Measurements from ENCODE around the gene LZTFL1.

The LZTFL1 gene, protein sequence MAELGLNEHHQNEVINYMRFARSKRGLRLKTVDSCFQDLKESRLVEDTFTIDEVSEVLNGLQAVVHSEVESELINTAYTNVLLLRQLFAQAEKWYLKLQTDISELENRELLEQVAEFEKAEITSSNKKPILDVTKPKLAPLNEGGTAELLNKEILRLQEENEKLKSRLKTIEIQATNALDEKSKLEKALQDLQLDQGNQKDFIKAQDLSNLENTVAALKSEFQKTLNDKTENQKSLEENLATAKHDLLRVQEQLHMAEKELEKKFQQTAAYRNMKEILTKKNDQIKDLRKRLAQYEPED

DNA sequence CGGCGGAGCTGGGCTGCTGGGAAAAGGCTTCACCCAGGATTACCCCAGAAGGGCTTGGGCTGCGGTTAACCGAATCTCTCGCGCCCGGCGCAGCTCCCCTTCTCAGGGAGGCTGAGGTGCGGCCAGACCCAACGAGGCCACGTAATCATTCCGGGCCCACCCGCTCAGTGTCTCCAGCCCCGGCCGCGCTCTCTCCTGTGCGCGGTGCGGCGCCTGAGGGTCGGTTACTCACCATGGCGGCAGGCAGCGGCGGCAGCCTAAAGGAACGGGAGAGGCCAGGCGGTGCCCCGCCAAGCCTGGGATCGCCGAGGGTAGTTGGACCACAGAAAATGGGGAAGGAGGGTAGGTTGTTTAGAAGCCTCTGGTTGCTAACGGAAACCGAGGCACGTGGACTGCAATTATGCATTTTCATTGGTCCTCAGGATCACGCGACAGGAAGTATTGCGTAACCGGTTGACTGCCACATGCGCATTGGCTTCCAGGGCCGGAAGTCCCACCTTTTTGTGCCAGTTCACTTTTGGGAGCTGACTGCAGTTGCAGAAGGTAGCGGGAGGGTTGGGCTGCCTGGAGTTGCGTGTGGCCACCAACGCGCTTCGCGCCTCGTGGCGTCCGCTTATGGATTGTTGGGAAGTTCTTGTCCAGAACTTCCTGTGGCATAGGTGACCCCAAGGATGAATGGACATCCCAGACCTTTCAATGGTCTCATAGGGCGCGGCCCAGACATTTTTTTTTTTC, at the start of gene LZTFL1:
LZTFL1 (minus strand) TSS at position 363 of the 735 bp plus-strand sequence; CDS start at position 235, 128 bp downstream.
- no peak for FAIRE-seq

DNA sequence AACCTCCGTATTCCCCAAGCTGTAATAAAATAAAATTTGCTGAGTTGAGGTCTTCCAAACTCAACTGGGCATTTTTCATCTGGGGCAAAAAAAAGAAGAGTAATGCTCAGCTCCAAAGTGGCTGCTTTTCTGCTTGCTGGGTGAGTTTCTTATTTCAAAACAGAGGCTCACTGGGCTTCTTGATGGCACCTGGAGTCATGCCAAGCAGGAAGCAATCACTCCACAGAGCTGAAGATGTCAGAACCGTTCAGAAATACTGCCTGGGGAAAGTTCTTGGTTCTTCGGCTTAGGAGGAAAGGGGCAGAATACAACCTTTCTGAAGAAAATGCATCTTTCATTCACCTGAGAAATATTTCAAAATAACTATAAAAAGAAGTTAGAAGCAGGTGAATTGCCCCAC, 48.5 kb upstream of the LZTFL1 start:
- FAIRE-seq: no peak

DNA sequence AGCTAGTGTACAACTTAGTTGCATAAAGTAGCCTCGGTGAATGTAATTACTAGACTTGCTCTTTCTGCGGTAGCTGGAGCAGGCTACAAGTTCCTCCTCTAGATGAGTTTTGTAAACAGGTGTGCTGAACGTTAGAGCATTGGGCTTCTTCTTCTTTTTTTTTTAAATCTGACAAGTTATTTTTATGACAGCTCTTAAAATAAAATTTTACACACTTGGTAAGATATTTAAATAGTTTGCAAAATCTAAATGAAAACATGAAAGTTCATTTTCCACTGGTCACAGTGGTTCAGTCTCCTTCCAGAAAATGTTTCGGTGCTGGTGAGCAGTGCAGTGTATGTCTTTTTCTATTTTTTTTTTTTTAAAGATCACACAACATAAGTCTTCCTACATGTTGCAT, 47.4 kb upstream of the LZTFL1 start:
- FAIRE-seq: no peak

DNA sequence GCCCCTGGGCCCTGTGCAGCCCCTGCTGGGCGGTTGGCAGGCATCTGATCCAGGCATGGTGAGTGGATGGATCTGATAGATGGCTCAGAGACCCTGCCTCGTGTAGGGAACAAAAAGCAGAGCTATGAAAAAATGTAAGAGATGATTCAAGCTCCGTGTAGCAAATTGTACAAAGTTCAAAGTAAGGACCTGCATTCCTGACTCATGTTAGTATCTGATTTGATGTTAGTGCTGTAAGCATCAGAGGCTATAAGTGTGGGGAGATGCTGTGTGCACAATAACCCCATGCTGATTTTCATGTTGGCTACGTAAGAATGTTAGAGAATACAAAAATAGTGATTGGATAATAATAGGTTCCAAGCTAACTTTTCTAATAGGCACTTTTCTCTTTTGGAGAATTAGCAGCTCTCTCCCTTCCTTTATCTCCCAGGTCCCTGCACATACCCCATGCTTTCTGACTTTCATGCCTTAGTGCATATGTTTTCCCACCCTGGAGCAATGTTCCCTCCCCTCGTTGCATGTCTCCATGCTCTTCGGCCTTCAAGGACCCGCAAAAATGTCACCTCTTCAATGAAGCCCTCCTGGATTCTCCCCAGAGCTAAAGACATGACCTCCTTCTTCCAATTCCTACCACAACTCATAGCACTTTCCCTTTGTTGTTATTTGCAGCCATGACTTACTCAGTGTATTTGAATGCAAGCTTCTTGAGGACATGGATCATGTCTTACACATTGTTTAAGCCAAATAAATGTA, 46.0 kb upstream of the LZTFL1 start:
- FAIRE-seq: no peak

DNA sequence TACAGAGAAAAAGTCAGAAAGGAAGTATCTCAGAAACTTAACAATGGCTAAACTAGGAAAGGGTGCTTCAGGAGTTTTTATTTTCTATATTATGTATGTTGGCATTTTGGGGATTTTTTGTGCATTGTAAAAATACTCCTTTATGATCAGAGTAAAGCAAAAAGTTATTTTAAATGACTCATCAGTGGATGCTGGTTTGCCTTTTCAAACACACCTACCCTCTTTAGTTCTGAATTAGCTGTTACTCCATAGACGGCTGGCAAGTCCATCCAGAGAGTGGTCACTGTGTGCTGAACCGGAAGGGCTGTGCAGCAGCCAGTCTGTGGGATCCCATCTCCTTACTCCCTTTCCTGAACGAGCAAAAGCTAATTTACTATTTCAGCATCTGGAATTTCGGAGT, 45.4 kb upstream of the LZTFL1 start:
- no peak for FAIRE-seq

DNA sequence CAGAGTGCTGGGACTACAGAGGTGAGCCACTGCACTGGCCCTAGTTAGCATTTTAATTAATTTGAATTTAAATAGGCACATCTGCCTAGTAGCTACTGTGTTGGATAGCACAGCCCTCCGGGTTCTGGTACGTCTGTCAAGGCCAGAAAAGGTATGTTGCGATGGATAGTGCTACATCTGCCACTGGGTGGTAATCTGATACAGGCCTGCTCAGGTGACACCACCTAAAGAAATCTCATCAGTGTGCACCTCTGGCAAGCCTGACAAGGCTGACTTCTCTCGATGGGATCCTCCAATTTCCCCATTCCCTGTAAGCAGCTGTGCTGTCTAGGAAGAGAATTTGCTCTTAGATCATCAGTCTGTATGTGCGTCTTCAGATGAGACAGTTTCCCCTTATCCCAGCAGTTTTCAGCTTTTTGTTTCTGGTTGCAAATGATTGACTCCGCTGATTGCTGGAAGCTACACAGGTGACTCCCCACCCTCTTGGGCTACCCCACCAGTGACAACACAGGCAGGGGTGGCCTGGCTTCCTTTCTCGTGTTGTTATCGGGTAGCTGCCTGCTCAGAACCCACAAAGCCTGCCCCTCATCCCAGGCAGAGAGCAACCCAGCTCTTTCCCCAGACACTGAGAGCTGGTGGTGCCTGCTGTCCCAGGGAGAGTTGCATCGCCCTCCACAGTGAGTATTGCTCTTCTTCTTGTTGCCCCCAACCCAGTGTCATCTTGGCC, 44.2 kb upstream of the LZTFL1 start, which contains the start of gene CCR9:
CCR9 (plus strand) TSS at position 565 of the 727 bp plus-strand sequence. CDS start 8,391 bp downstream, outside the sequence.
- no peak for FAIRE-seq

DNA sequence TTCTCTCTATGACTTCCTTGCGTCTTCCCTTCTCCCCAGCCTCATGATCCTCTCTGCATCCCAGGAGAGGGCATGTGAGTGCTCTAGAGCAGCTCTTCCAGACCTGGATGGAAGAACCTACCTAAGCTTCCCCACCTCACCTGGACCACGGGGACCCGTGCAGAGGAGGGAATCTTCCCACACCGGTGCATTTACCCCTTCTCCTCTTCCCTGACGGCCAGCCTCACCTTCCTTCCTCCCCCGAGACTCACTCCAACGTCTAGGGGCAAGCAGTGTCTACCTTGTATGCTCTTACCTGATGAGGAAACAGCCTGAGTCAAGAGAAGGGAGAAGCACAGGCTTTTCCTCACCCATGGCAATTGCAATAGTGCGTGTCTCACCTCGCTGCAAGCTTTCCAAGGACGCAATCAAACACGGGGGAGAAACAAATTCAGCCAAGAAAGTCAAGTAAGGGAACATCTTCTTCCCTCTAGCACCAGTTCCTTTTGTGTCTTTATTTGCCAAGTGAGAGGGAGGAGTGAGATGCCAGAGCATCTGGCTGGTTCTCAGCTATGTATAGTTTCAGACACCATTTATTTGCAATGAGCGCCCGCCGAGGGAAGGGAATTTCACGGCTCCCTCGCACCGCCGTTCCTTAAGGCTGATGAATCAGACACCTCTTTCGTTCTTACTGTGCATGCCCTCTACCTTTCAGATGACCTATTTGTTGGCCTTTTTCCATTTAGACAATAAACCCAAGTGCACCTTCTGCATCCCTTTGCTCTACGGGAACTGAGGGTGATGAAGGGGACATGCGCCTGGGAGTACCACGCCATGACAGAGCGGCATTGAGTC, 42.7 kb upstream of the LZTFL1 start:
- no peak for FAIRE-seq

DNA sequence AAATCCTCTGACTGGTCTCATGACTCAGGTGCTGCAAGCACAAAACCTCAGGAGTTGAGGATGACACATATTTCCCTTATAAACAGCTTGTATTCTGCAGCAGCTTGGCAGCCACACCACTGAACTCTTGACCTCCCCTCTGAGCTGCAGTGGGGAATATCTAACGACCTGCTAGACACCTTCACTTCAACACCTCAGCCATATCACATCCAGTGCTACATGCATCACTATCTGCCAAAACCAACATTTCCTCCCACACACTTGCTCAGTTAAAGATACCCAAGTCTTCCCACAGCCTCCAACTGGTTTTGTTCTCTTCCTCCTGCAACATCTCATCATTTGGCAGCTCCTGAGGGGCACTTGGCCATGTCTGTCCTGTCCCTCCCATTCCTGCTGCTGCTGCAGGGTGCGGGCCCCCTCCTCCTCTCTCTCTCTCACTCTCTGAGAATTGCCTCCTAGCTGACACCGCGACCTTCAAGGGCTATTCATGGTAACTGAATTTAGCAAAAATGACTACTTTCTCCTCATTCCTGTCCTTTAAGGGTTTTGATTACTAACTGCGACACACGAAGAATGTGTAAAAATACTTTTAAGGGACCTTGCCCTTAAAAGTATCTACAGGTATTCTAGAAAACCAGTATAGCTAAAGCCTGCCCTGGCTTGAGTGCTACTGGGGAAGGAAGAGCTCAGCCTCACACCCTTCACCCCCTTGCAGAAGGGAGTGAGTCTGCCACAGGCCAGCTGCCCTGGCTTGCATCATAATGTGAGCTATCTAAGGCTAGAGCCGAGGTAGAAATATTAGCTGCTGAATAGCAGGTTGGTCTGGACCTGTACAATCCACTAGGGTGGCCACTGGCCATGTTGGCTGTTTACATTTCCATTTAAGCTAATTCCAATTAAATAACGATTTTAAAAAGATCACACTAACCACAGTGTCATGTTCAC, 39.4 kb upstream of the LZTFL1 start:
- FAIRE-seq: no peak

DNA sequence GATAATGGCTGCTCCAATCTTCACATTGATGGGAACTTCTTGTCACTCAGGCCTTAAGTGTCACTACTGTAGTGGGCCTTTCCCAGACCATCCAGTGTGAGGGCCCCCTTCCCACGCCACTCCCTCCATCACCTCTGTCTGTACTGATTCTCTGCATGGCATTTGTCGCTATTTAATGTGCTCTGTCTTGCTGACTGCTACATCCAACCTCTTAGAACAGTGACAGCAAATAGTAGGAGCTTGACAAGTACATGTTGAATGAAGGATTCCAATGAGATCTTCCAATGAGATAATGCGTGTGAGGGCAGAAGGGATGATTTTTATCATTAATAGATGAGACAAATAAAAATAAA, 38.8 kb upstream of the LZTFL1 start:
- no peak for FAIRE-seq

DNA sequence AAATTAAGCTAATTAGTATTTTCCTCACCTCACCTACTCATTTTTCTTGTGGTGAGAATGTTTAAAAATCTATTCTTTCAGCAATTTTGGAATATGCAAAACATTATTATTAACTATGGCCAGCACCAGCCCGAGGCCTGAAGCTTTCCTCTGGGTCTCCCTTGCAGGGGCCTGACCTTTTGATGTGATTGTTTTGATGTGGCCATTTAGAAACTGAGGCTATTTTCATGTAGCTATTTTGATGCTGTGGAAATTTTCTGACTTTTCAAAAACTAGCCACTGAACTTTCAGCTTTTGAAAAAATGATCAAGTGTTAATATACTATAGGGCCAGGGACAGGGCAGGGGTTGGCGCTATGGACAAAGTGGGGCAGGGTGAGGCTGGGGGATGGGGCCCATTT, 36.2 kb upstream of the LZTFL1 start:
- no peak for FAIRE-seq

DNA sequence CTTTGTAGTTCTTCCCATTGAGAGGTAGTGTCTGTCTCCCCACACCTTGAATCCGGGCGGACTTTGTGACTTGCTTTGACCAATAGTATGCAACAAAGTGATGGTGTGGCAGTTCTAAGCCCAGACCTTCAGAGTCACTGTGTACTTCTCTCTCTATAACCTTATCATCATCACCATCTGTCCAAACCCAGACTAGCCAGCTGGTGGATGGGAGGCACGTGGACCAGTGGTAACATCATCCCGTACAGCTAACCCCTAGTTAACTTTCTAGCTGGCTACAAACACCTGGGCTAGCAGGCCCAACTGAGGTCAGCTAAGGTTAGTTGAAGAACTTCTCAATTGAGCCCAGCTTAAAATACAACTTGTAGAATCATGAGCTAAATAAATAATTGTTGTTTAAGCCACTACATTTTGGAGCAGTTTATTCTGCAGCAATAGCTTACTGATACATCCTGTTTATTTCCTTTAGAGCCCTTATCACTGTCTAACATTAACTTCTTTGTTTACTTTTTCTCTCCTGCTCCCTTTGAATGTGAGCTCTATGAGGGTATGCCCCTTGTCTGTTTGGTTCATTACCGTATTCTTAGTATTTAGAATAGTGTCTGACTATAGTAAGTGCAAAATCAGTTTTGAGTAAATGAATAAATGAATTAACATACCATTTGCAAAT, 32.9 kb upstream of the LZTFL1 start:
- FAIRE-seq: no peak

DNA sequence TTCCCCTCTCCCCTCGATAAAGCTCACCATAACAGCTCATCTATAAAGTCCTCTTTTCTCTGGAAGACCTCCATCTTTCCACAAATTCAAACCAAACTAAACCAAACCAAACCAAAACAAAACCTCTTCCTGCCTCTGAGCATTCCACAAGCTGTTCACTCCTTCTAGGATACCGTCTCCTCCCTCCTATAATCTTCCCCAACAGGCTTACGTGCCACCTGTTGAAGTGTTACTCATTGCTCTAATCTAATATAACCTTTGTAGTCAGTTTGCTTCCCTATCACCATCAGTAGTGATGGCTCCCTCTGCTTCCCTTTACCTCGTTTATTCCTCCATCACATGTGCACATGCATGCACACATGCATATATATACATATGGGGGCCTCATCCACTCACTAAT, 31.7 kb upstream of the LZTFL1 start:
- FAIRE-seq: no peak

DNA sequence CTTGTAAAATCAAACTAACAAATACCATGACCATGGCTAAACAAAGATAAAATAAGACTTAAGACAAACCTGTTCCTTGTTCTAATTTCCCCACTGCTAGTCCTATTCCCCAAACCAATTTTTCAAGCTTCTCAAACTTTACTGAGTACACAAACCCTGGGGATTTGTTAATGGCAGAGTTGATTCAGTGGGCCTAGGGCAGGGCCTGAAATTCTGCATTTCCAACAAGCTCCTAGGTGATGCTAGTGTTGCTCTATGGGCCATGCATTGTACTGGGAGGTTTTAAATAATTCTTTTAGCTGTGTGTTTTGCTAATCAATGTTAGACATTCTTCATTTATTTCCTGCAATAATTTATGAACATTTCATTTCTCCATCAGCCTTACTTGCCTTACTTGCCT, 31.1 kb upstream of the LZTFL1 start:
- no peak for FAIRE-seq

DNA sequence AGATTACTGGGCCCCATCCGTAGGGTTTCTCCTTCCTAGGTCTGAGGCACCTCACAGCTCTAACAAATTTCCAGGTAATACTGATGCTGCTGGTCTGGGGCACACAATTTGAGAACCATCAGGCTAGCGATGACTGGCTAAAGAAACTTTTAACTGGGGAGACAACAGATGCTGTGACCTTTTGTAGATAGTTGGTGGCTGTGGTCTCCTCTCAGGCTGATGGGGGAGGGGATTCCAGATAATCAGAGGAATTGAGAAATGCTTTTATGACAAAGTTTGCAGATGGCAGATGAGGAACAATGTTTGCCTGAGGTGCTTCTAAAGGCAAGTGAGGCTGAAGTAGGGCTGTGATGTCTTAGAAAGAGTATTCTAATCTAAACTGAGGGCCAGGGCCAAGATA, 30.6 kb upstream of the LZTFL1 start:
- no peak for FAIRE-seq

DNA sequence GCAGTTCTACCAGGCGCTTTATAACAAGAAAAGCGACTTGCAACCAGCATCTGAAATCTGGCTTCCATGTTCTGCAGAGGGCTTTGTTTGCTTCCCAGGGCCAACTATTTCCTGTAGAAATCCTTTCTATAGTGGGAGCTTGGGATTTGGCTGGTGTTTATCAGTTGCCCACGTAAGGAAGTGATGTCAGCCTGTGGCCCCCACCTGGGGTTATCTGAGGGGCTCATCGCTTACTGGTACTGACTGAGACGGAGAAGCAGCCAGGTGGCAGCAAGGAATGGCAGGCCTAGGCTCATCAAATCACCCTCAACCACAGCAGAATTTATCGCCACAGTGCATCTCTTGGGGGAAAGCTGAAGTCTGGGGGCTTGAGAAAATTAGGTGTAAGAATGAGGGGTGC, 29.9 kb upstream of the LZTFL1 start:
- no peak for FAIRE-seq

DNA sequence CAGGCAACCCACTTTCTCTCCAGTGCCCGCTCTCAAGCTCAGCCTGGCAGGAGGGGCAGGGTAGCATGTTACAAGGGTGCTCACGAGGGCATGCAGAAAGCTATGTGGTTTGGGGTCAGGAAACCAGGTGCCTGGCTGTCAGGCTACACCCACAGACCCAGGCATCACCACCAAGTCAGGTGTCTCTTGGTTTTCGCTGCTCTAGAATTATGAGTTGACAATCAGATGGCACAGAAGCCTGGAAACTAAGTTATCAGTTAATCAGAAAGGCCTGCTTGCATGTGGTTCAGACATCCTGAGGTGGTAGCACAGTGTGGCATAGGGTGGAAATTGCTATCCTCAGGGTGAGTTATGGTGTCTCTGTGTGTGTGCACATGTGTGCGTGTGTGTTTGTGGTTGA, 28.2 kb upstream of the LZTFL1 start:
- FAIRE-seq: no peak

DNA sequence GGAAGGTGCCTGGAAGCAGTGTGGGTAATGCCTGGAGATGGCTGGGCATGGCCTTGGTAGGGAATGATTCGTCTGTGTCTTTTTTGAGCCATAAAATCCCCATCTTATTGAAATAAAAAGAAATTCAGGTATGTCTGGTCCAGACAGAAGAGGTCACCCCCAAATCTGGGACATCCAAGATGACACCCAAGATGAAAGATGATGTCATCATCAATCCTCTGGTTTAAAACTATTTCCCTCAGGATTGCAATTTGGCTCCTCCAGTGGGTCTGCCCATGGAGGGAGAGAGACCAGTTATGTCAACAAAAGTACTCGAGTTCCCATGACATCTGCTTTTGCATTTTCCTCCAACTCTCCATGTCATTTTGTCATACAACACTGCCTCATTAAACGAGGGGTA, 27.7 kb upstream of the LZTFL1 start:
- FAIRE-seq: no peak

DNA sequence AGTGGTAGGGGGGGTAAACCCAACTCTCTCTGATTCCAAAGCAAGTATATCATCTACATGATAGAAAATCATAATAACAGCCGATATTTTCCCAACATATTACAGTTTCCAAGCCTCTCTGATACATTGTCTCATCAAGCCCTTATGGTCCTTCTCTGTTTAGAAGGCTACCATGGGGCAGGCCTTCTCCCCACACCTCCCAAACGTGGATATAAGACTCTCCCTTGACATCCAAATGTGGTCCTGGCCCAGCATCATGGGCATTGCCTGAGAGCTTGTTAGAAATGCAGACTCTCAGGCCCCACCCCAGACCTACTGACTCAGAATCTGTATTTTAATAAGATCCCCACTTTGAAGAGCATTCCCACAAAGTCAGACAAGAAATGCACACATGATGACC, 26.7 kb upstream of the LZTFL1 start:
- no peak for FAIRE-seq

DNA sequence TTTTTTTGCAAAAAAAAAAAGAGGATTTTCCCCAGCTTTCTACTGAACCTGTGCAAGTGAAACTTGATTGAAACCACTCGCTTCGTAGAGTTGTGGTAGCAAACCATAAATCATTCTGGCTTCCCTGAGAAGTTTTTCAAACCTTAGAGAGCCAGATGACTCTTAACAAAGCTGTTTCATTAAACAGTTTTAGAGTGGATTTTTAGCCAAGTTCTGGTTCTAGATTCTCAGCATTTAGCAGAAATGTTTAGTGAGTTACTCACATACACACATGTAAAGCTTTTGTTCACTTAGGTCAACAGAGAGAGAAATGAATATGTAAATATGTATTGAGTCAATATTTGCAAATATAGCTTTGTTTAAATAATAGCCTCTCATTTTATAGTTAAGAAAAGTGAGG, 26.3 kb upstream of the LZTFL1 start:
- FAIRE-seq: no peak

DNA sequence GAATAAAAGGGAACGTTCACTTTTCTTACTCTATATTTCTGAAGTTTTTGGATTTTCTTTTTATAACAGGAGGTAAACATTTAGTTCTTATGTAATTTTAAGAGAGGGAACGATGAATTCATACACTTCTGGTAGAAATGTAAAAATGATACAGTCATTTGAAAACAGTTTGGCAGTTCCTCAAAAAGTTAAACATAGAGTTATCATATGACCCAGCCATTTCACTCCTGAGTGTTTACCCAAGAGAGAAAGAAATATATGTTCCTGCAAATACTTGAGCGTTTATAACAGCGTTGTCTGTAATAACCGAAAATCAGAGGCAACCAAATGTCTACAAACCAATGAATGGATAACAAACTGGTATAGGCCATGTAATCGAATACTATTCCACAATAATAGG, 23.6 kb upstream of the LZTFL1 start:
- FAIRE-seq: no peak

All from colon (tissue), 2 donors.